NCI-H2171 treated with DMSO at 0.1 percent for 48 hours (cell line): ENCODE measurements around the gene TRPC1.

ENCODE experiments used
- DNase-seq: peaks from one replicate; lab custom pipeline; 2025; lab: John Stamatoyannopoulos, UW

The TRPC1 gene

GRCh38 chr3:142844339-142844977 lies 120.6 kb downstream of the TRPC1 start:
- DNase-seq: no peak

DNA sequence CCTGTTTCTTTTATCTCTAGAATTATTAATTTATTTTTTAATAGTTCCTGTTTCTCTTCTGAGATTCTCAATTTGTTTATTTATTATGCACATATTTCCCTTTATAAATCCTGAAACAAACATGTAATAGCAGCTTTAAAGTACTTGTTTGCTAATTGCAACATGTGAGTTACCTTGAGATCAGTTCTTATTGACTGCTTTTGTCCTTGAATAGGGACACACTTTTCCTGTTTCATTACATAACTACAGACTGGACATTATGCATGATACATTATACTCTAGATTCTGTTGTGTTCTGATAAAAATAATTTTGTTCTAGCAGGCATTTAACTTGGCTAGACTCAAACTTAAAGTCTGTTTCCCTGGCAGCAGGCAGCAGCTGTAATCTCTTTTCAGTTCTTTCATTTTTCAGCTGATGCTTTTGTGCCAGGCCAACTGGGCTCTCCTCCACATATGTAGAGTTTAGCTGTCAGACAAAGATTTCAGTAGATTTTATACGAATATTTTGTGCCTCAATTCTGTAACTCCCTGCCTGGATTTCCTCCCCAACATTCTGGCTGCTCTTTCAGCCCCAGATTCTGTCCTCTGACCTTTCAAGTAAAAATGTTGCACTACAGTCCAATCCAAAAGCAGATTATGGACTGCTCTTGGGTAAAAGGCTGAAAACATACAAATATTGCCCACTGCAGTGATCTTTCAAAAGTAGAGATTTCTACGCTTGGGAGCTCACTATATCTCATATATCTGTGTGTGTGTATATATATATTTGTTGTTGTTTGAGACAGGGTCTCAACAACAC lies 123.1 kb downstream of the TRPC1 start:
- no peak for DNase-seq

GRCh38 chr3:142849148-142849547 lies 125.3 kb downstream of the TRPC1 start:
- DNase-seq: no peak

DNA sequence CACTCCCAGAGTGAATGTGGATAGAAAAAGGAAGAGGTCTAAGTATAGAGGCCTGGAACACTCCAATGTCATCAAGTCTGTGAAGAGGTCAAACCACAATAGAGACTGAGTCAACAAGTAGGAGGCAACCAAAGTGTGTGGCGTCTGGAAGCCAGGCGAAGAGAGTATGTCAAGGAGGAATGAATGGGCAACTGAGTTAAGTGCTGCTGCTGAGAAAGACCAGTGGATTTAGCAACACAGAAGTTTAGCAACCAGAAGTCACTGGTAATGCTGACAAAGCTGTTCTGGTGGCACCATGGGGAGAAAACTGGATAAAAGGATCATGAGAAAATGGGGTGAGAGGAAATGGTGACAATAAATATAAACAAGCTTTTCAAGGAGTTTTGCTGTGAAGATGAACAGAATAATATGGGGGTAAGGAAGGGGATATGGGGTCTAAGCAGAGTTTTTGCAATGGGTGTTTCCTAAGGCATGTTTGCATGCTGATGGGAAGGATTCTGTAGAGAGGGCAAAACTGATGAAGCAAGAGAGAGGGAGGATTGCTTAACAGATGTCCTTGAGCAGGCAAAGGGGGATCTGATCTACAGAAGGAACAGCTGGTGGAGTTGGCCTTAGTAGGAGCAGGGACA lies 126.7 kb downstream of the TRPC1 start:
- peak; percentile 95 for DNase-seq

- DNase-seq: no peak
These were observed 128.2 kb downstream of the TRPC1 start for GRCh38 chr3:142852009-142852408.

DNA sequence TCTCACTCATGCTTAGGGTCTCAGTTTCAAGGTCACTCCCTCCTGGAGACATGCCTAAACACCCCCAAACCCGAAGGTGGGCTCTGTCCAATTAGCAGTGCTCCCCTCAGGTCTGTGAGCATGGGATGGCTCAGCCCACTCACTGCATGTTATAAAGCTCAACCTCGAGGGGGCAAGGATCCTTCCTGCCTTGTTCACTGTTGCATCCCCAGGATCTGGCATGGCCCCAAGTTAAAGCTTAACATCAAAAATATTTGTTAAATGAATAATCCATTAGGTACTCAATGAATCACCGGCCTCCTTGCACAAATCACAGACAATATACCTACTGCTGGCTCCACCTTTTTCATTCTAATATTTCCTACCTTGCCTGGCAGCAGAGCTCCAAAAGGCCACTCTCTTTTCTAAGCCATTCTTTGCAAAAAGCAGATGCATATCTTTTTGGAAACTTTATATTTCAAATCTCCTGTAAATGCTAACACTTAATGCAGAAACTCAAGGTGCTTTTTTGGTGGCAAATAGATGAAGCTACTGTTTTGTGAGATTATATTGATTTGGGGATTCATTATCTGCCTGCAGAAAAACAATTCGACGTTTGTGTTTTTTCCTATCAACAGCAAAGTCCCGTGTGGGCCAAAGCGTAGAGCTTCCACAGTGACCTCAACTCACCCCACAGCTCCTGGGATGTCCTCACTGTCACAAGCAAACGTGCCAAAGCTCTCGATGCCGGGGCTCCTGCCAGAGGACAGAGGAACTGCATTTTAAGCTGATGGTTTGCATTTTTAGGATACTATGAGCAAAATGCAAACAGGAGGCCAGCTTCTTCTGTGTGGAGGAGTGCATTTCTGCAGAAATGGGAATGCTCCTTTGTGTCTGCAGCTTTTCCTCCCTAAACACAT lies 129.7 kb downstream of the TRPC1 start:
- no peak for DNase-seq

- peak; percentile 96 for DNase-seq
These were observed 133.2 kb downstream of the TRPC1 start for GRCh38 chr3:142857056-142857455.
